Stimulated activated CD8-positive, alpha-beta memory T cell treated with anti-CD3 and anti-CD28 coated beads, Interleukin-12 subunit alpha, Interleukin-12 subunit beta, amount 100 ng/mL, for 24 hours (primary cell): ENCODE measurements around the gene CEMIP.

ENCODE experiments used
- DNase-seq: peaks from one replicate; pipeline ENCODE4 v3.0.0-alpha.2; 2020; ENCODE audit errors: extremely low read depth

CEMIP gene

GRCh38 chr15:80931191-80931590 is 152.0 kb downstream of the CEMIP start:
- no peak for DNase-seq

GRCh38 chr15:80931721-80932512 is 152.7 kb downstream of the CEMIP start:
- no peak for DNase-seq

- no peak for DNase-seq
Observed at GRCh38 chr15:80932513-80932815, 153.3 kb downstream of the CEMIP start.

- DNase-seq, result no peak
Observed at GRCh38 chr15:80932989-80933388, 153.8 kb downstream of the CEMIP start.

GRCh38 chr15:80934761-80935221 is 155.6 kb downstream of the CEMIP start:
- no peak for DNase-seq

- no peak for DNase-seq
Observed at GRCh38 chr15:80936288-80937078, 157.3 kb downstream of the CEMIP start.

- no peak for DNase-seq
Observed at GRCh38 chr15:80937718-80938117, 158.5 kb downstream of the CEMIP start.

- DNase-seq, result no peak
Observed at GRCh38 chr15:80939216-80939615, 160.0 kb downstream of the CEMIP start.

GRCh38 chr15:80940331-80940730 is 161.2 kb downstream of the CEMIP start:
- DNase-seq, result no peak

- no peak for DNase-seq
Observed at GRCh38 chr15:80940851-80941250, 161.7 kb downstream of the CEMIP start.

- no peak for DNase-seq
Observed at GRCh38 chr15:80942266-80942665, 163.1 kb downstream of the CEMIP start.

GRCh38 chr15:80942746-80943565 is 163.8 kb downstream of the CEMIP start:
- DNase-seq, result no peak

GRCh38 chr15:80944818-80945217 is 165.6 kb downstream of the CEMIP start:
- DNase-seq, result no peak

GRCh38 chr15:80945605-80946004 is 166.4 kb downstream of the CEMIP start:
- no peak for DNase-seq

- DNase-seq, result no peak
Observed at GRCh38 chr15:80946576-80946975, 167.4 kb downstream of the CEMIP start.

- DNase-seq, result no peak
Observed at GRCh38 chr15:80948651-80949292, 169.6 kb downstream of the CEMIP start.

- no peak for DNase-seq
Observed at GRCh38 chr15:80949756-80950155, 170.6 kb downstream of the CEMIP start.

GRCh38 chr15:80950291-80951078 is 171.3 kb downstream of the CEMIP start:
- no peak for DNase-seq

- no peak for DNase-seq
Observed at GRCh38 chr15:80951941-80952340, 172.8 kb downstream of the CEMIP start.

GRCh38 chr15:80953001-80953952 is 174.1 kb downstream of the CEMIP start:
- no peak for DNase-seq
